ENCODE measurements around the gene SIRPD.

Gene SIRPD

DNA sequence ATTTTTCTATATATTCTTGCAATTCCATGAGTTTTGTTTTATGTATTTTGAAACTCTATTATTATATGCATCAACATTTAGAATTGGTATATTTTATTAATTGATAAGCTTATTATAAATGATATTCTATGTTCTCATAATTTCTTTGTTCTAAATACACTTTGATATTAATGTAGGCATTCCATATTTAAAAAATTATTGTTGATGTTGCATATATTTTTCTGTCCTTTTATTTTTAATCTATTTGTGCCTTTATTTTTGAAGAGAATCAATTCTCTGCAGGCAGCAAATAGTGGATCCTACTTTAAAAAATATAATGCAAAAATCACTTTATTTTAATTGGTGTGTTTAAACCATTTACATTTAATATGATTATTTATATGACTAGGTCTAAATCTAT, 29.6 kb downstream of the SIRPD start:
- Histone ChIP-seq H3K9me3 (replicated peaks; ENCODE audit: insufficient read depth, low read length) (no peaks in the 10 kb centered on the region), H2AFZ (ENCODE audit: low read length) (no peak overlapping the region), H3K9ac (ENCODE audit: low read length) (no peak overlapping the region), H3K4me3 (ENCODE audit: low read length) (no peak overlapping the region), H4K20me1 (ENCODE audit: insufficient read depth, low read length) (no peaks in the 10 kb centered on the region), H3K27me3 (replicated peaks; ENCODE audit: insufficient read depth, low read length) (no peaks in the 10 kb centered on the region), H3K27ac (ENCODE audit: low read length) (no peak overlapping the region), H3K4me1 (ENCODE audit: low read length) (peaks cover 13% of the 10 kb centered on the region), H3K4me2 (ENCODE audit: low read depth, low read length) (no peak overlapping the region), H3K9me2 (replicated peaks; ENCODE audit: insufficient read depth, low read length) (no peaks in the 10 kb centered on the region), H3K36me3 (replicated peaks; ENCODE audit: insufficient read depth, low read length) (no peaks in the 10 kb centered on the region), H3K79me2 (ENCODE audit: low read length) (no peaks in the 10 kb centered on the region), H3F3A (ENCODE audit: insufficient read depth, low read length) (no peaks in the 10 kb centered on the region)
- TF ChIP-seq, protein P1, sequence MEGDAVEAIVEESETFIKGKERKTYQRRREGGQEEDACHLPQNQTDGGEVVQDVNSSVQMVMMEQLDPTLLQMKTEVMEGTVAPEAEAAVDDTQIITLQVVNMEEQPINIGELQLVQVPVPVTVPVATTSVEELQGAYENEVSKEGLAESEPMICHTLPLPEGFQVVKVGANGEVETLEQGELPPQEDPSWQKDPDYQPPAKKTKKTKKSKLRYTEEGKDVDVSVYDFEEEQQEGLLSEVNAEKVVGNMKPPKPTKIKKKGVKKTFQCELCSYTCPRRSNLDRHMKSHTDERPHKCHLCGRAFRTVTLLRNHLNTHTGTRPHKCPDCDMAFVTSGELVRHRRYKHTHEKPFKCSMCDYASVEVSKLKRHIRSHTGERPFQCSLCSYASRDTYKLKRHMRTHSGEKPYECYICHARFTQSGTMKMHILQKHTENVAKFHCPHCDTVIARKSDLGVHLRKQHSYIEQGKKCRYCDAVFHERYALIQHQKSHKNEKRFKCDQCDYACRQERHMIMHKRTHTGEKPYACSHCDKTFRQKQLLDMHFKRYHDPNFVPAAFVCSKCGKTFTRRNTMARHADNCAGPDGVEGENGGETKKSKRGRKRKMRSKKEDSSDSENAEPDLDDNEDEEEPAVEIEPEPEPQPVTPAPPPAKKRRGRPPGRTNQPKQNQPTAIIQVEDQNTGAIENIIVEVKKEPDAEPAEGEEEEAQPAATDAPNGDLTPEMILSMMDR (IDR thresholded peaks at IDR 0.05; ENCODE audit: low read length): no peak
- TF ChIP-seq EZH2phosphoT487 (IDR thresholded peaks at IDR 0.05; ENCODE audit: low read length) (no peak), EZH2 (optimal IDR thresholded peaks at IDR 0.05; ENCODE audit: low read depth, low read length) (no peak)
- DNase-seq: no peak

- Histone ChIP-seq H3K4me1 (ENCODE audit: low read length) (peaks cover 13% of the 10 kb centered on the region), H4K20me1 (ENCODE audit: insufficient read depth, low read length) (no peaks in the 10 kb centered on the region), H3K9me3 (replicated peaks; ENCODE audit: insufficient read depth, low read length) (no peaks in the 10 kb centered on the region), H3K9ac (ENCODE audit: low read length) (no peak overlapping the region), H3K27ac (ENCODE audit: low read length) (no peak overlapping the region), H3K4me2 (ENCODE audit: low read depth, low read length) (no peak overlapping the region), H3K36me3 (replicated peaks; ENCODE audit: insufficient read depth, low read length) (no peaks in the 10 kb centered on the region), H3K27me3 (replicated peaks; ENCODE audit: insufficient read depth, low read length) (no peaks in the 10 kb centered on the region), H3K4me3 (ENCODE audit: low read length) (no peak overlapping the region), H3K9me2 (replicated peaks; ENCODE audit: insufficient read depth, low read length) (no peaks in the 10 kb centered on the region), H2AFZ (ENCODE audit: low read length) (no peak overlapping the region), H3K79me2 (ENCODE audit: low read length) (no peaks in the 10 kb centered on the region), H3F3A (ENCODE audit: insufficient read depth, low read length) (no peaks in the 10 kb centered on the region)
- DNase-seq: peak; percentile 40
- TF ChIP-seq EZH2 (optimal IDR thresholded peaks at IDR 0.05; ENCODE audit: low read depth, low read length): no peak
- TF ChIP-seq, protein P1 (IDR thresholded peaks at IDR 0.05; ENCODE audit: low read length): no peak
- no peak for TF ChIP-seq EZH2phosphoT487 (IDR thresholded peaks at IDR 0.05; ENCODE audit: low read length)
Observed at GRCh38 chr20:1526896-1527295, 30.6 kb downstream of the SIRPD start.

- Histone ChIP-seq H3F3A (ENCODE audit: insufficient read depth, low read length) (no peaks in the 10 kb centered on the region), H4K20me1 (ENCODE audit: insufficient read depth, low read length) (no peaks in the 10 kb centered on the region), H3K4me1 (ENCODE audit: low read length) (peaks cover 13% of the 10 kb centered on the region), H3K79me2 (ENCODE audit: low read length) (no peaks in the 10 kb centered on the region), H3K27ac (ENCODE audit: low read length) (no peak overlapping the region), H3K9me2 (replicated peaks; ENCODE audit: insufficient read depth, low read length) (no peaks in the 10 kb centered on the region), H3K27me3 (replicated peaks; ENCODE audit: insufficient read depth, low read length) (no peaks in the 10 kb centered on the region), H3K4me2 (ENCODE audit: low read depth, low read length) (no peak overlapping the region), H3K9me3 (replicated peaks; ENCODE audit: insufficient read depth, low read length) (no peaks in the 10 kb centered on the region), H2AFZ (ENCODE audit: low read length) (no peak overlapping the region), H3K36me3 (replicated peaks; ENCODE audit: insufficient read depth, low read length) (no peaks in the 10 kb centered on the region), H3K9ac (ENCODE audit: low read length) (no peak overlapping the region), H3K4me3 (ENCODE audit: low read length) (no peak overlapping the region)
- TF ChIP-seq, protein P1 (IDR thresholded peaks at IDR 0.05; ENCODE audit: low read length): no peak
- TF ChIP-seq EZH2phosphoT487 (IDR thresholded peaks at IDR 0.05; ENCODE audit: low read length) (no peak), EZH2 (optimal IDR thresholded peaks at IDR 0.05; ENCODE audit: low read depth, low read length) (no peak)
- no peak for DNase-seq
Observed at GRCh38 chr20:1526310-1526709, 31.2 kb downstream of the SIRPD start.

Measured in MM.1S (cell line).